Measurements from ENCODE around the gene MED26.
"Not testable (repeated sequence)": the region's sequence is repeated elsewhere in the genome, so short reads cannot be mapped to it uniquely, and the experiment has no call there.

Gene MED26

DNA sequence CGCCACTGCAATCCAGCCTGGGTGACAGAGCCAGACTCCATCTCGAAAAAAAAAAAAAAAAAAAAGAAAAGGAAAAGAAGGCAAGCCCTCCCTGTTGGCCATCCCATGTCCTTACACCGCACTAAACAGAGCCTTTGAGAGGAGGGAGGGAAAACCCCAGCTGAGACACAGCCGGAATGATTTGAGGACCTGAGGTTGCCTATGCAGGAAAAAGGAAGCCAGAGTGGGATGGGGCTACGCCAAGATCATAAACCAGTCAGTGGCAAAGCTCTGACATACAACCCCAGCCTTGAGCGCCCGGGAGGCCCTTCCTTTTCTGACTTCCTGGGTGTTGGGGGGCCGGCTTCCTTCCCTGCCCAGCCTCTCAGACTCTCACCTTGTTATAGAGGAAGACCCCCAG lies 73.2 kb downstream of the MED26 start:
- TF ChIP-seq CTCF (conservative IDR thresholded peaks at IDR 0.05; ENCODE audit: low read depth, low read length): no peak
- H3K4me3 ChIP-seq (ENCODE audit: low read depth, low read length): no peak overlapping the region

DNA sequence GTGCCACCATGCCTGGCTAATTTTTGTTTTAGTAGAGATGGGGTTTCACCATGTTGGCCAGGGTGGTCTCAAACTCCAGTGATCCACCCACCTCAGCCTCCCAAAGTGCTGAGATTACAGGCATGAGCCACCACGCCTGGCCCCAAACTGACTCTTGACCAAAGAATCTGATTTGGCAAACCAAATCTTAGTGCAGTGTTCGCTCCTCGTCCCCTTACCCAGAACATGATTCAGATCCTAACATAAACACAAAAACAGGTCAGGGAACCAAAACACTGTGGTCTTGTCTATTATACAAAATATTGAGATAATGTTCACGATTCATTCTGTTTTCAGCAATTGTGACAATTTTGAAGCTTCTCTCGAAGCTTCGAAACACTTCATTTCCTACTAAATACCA lies 76.1 kb downstream of the MED26 start:
- not testable (repeated sequence) for DNase-seq (ENCODE audit: low read depth); H3K4me3 ChIP-seq (ENCODE audit: low read depth, low read length)

More for the DNA sequence above, 73.2 kb downstream of the MED26 start:
- no peak for DNase-seq (ENCODE audit: low read depth)

DNA sequence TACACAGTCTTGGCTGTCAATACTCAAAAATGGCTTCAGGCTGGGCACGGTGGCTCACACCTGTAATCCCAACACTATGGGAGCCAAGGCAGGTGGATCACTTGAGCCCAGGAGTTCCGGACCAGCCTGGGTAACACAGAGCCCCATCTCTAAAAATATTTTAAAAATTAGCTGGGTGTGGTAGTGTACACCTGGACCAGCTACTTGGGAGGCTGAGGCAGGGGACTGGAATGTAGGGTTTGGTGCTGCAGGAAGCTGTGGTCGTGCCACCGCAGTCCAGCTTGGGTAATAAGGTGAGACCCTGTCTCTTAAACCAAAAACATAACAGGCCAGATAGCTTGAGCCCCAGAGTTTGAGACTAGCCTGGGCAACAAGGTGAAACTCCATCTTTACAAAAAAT lies 79.0 kb downstream of the MED26 start:
- no peak for TF ChIP-seq CTCF (conservative IDR thresholded peaks at IDR 0.05; ENCODE audit: low read depth, low read length)
- H3K4me3 ChIP-seq (ENCODE audit: low read depth, low read length): no peak overlapping the region
- no peak for DNase-seq (ENCODE audit: low read depth)

DNA sequence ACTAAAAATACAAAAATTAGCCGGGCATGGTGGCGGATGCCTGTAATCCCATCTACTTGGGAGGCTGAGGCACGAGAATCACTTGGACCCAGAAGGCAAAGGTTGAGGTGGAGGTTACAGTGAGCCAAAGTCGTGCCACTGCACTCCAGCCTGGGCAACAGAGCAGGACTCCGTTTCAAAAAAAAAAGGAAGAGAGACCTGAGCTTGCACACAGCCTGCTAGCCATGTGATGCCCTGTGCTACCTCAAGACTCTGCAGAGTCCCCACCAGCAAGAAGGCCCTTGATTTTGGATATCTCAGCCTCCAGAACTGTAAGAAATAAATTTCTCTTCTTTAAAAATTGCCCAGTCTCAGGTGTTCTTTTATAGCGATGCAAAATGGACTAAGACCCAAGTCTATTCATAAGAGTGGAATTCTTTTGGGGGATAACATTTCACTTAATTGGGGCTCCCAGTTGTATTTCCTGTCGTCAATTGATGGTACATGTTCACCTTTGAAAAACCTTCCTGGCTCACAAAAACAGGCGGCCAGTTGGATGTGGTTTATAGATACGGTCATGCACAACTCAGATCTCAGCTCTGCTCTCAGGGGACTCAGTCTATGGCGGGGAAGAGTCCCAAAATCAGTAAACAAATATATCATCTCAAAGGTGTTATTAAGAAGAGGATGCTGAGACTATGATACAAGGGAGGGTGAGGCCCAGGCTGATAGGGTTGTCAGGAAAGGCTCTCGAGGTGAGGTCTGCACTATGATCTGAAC lies 83.4 kb downstream of the MED26 start:
- no peak for TF ChIP-seq CTCF (conservative IDR thresholded peaks at IDR 0.05; ENCODE audit: low read depth, low read length)
- H3K4me3 ChIP-seq (ENCODE audit: low read depth, low read length): no peak overlapping the region
- no peak for DNase-seq (ENCODE audit: low read depth)

DNA sequence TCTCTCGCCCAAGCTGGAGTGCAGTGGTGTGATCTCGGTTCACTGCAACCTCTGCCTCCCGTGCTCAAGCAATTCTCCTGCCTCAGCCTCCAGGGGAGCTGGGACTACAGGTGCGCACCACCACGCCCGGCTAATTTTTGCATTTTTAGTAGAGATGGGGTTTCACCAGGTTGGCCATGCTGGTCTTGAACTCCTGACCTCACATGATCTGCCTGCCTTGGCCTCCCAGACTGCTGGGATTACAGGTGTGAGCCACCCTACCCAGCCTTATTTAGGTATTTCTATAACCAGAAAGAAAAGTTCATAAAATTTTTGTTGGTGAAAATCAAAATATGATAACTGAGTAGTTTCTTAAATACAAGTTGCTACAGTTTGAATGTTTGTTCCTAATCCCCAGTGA lies 84.3 kb downstream of the MED26 start:
- DNase-seq (ENCODE audit: low read depth); H3K4me3 ChIP-seq (ENCODE audit: low read depth, low read length): not testable (repeated sequence)

GRCh38 chr19:16542910-16543472 lies 85.0 kb downstream of the MED26 start:
- TF ChIP-seq CTCF (conservative IDR thresholded peaks at IDR 0.05; ENCODE audit: low read depth, low read length): no peak
- peak; percentile 16 for DNase-seq (ENCODE audit: low read depth)
- H3K4me3 ChIP-seq (ENCODE audit: low read depth, low read length): peak overlapping the region; percentile 95

GRCh38 chr19:16542045-16542909 lies 85.7 kb downstream of the MED26 start, which contains the start of gene CHERP:
Gene CHERP (minus strand): TSS chr19:16542437. CDS start chr19:16542378, 59 bp downstream.
- peak; percentile 94 for DNase-seq (ENCODE audit: low read depth)
- H3K4me3 ChIP-seq (ENCODE audit: low read depth, low read length): peak within 1 kb of the TSS; percentile 95
- TF ChIP-seq CTCF (conservative IDR thresholded peaks at IDR 0.05; ENCODE audit: low read depth, low read length): no peak
